ENCODE measurements around the gene SLC35B2. TPM values are rescaled to one million over a fixed set of nuclear protein-coding genes. Genes with fewer than 3 reads are reported as not detected.

SLC35B2 gene
- total and polyA plus RNA-seq, 10 of the 15 experiments (the other 5 are each of a cell fraction or from before 2014, with no cell fraction given) = 11.3 to 45.4 (median 33.8) TPM

DNA sequence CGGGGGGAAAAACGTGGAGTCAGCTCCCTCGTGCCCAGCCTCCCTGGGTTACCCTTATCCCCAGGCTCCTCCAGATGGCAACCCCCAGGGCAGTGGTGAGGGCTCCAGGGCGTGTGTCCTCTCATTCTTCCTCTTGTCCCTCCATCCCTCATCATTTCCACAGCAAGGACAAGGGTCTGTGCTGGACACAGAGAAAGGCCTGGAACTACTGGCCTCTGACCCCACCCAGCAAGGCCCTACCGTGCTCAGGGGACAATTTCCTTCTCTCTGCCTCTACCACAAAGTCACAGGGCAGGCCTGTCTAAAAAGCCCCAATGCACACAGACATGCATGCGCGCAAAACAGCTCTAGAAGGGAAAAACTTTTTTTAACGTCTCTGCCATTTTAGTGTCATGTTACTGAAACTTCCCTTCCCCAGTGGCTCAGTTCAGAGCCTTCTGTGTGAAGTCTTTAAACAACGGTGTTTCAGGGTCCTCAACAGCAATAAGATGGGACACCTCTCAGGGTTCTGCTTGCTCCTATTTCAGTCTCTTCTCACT lies 1.1 kb upstream of the SLC35B2 start:
- Histone ChIP-seq H3K27ac (ENCODE audit: control insufficient read depth, insufficient read depth) (peak overlapping the region; percentile 99), H3K4me2 (ENCODE audit: control insufficient read depth, insufficient read depth) (peak overlapping the region; percentile 98)
- SMC1A ChIA-PET (ENCODE audit: uncharacterized antibody, unreplicated experiment) = interaction anchor here (2.7 kb wide), 1 partner anchor 85 kb away, joined by 10 read pairs; no protein-coding TSS in a partner anchor
- TF ChIP-seq, protein P1, sequence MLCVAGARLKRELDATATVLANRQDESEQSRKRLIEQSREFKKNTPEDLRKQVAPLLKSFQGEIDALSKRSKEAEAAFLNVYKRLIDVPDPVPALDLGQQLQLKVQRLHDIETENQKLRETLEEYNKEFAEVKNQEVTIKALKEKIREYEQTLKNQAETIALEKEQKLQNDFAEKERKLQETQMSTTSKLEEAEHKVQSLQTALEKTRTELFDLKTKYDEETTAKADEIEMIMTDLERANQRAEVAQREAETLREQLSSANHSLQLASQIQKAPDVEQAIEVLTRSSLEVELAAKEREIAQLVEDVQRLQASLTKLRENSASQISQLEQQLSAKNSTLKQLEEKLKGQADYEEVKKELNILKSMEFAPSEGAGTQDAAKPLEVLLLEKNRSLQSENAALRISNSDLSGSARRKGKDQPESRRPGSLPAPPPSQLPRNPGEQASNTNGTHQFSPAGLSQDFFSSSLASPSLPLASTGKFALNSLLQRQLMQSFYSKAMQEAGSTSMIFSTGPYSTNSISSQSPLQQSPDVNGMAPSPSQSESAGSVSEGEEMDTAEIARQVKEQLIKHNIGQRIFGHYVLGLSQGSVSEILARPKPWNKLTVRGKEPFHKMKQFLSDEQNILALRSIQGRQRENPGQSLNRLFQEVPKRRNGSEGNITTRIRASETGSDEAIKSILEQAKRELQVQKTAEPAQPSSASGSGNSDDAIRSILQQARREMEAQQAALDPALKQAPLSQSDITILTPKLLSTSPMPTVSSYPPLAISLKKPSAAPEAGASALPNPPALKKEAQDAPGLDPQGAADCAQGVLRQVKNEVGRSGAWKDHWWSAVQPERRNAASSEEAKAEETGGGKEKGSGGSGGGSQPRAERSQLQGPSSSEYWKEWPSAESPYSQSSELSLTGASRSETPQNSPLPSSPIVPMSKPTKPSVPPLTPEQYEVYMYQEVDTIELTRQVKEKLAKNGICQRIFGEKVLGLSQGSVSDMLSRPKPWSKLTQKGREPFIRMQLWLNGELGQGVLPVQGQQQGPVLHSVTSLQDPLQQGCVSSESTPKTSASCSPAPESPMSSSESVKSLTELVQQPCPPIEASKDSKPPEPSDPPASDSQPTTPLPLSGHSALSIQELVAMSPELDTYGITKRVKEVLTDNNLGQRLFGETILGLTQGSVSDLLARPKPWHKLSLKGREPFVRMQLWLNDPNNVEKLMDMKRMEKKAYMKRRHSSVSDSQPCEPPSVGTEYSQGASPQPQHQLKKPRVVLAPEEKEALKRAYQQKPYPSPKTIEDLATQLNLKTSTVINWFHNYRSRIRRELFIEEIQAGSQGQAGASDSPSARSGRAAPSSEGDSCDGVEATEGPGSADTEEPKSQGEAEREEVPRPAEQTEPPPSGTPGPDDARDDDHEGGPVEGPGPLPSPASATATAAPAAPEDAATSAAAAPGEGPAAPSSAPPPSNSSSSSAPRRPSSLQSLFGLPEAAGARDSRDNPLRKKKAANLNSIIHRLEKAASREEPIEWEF (IDR thresholded peaks at IDR 0.05; ENCODE audit: insufficient replicate concordance, low read depth, low read length) = peak; percentile 20
- TF ChIP-seq CHD1 (IDR thresholded peaks at IDR 0.05; ENCODE audit: low read depth, low read length) (peak; percentile 51; the same call in 1 of the 2 replicates), E2F8 (IDR thresholded peaks at IDR 0.05; ENCODE audit: low read depth, partially characterized antibody) (peak; percentile 3), MEF2B (IDR thresholded peaks at IDR 0.05; ENCODE audit: partially characterized antibody, poor library complexity, severe bottlenecking) (peak; percentile 65), YY1 (IDR thresholded peaks at IDR 0.05; ENCODE audit: low read depth, low read length) (peak; percentile 14; the same call in 1 of the 2 replicates), ZBED1 (IDR thresholded peaks at IDR 0.05; ENCODE audit: borderline replicate concordance) (no peak), POU2F2 (IDR thresholded peaks at IDR 0.05; ENCODE audit: borderline replicate concordance, low read depth, low read length) (peak; percentile 33; the same call in 1 of the 3 replicates), EP300 (IDR thresholded peaks at IDR 0.05; ENCODE audit: borderline replicate concordance in 1 of 2, control insufficient read depth in 1 of 2, low read depth in 2 of 2, low read length in 2 of 2) (peak in 1 of 2 experiments; percentile 78; a peak in 1 of 4 replicates)
- TF ChIP-seq, protein P2, sequence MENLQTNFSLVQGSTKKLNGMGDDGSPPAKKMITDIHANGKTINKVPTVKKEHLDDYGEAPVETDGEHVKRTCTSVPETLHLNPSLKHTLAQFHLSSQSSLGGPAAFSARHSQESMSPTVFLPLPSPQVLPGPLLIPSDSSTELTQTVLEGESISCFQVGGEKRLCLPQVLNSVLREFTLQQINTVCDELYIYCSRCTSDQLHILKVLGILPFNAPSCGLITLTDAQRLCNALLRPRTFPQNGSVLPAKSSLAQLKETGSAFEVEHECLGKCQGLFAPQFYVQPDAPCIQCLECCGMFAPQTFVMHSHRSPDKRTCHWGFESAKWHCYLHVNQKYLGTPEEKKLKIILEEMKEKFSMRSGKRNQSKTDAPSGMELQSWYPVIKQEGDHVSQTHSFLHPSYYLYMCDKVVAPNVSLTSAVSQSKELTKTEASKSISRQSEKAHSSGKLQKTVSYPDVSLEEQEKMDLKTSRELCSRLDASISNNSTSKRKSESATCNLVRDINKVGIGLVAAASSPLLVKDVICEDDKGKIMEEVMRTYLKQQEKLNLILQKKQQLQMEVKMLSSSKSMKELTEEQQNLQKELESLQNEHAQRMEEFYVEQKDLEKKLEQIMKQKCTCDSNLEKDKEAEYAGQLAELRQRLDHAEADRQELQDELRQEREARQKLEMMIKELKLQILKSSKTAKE (IDR thresholded peaks at IDR 0.05; ENCODE audit: low read depth, poor library complexity, severe bottlenecking) = peak; percentile 58
- TF ChIP-seq, protein P3, sequence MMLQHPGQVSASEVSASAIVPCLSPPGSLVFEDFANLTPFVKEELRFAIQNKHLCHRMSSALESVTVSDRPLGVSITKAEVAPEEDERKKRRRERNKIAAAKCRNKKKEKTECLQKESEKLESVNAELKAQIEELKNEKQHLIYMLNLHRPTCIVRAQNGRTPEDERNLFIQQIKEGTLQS (IDR thresholded peaks at IDR 0.05; ENCODE audit: borderline replicate concordance, extremely low read depth, low read depth, low read length) = no peak

More for the DNA sequence above, 1.1 kb upstream of the SLC35B2 start:
- no peaks in the 10 kb centered on the region for H3K27me3 ChIP-seq (replicated peaks in 1 of 2; ENCODE audit: control insufficient read depth in 2 of 2, insufficient read depth in 2 of 2, low read length in 1 of 2)
- FAIRE-seq = peak; percentile 38
- in situ Hi-C loops (cut with MboI) = no loop called here
- 11% methylated on average over 9 of the region's 9 CpGs for WGBS (ENCODE audit: insufficient coverage, insufficient replicate concordance, low lambda C conversion rate, missing lambda C conversion rate)
- intact Hi-C loops (cut with micrococcal nuclease; ENCODE audit: unreplicated experiment) = no loop called here
- peaks cover 4% of the 10 kb centered on the region; the same call in 1 of the 2 replicates for H4K20me1 ChIP-seq (ENCODE audit: control insufficient read depth, insufficient read depth)
- peaks cover 68% of the 10 kb centered on the region for H3K4me1 ChIP-seq (ENCODE audit: control insufficient read depth, insufficient read depth, low read length)
- H3K79me2 ChIP-seq (ENCODE audit: control insufficient read depth, insufficient read depth, low read length) = peaks cover 86% of the 10 kb centered on the region
- ChIA-PET CTCF (interaction anchor here (0.7 to 1.3 kb wide), 2 partner anchors 11 to 86 kb away, joined by 3 to 4 read pairs; no protein-coding TSS in a partner anchor), RAD21 (ENCODE audit: unreplicated experiment) (interaction anchor here (0.6 to 4.8 kb wide), 2 partner anchors 10 to 12 kb away, joined by 5 to 28 read pairs; partner anchors contain the start of gene HSP90AB1), POLR2A (interaction anchor here (0.6 to 10.7 kb wide), 3 partner anchors 11 to 61 kb away, joined by 3 to 131 read pairs (median 6); partner anchors contain the start of gene HSP90AB1)
- no peak overlapping the region for H2AFZ ChIP-seq (ENCODE audit: control insufficient read depth, low read depth, low read length)
- H3K36me3 ChIP-seq (ENCODE audit: control insufficient read depth in 2 of 2, insufficient read depth in 2 of 2, low read length in 1 of 2) = peaks cover 27 to 30% of the 10 kb centered on the region in 2 experiments
- H3K4me3 ChIP-seq = peak overlapping the region; percentile 33
- no TSS peak for BruUV-seq (replicated peaks)
- peak overlapping the region; percentile 90 for H3K9ac ChIP-seq (ENCODE audit: control insufficient read depth, insufficient read depth, low read length)
- DNase-seq (ENCODE audit: low read depth, low spot score) = no peak
- ATAC-seq = peak; percentile 5
- no peaks in the 10 kb centered on the region for H3K9me3 ChIP-seq (replicated peaks; ENCODE audit: control insufficient read depth, insufficient read depth, low read length)

Data from GM12878 (cell line).